GM18909 (cell line): ENCODE measurements around the gene NEK1.
"Not testable (repeated sequence)": the region's sequence is repeated elsewhere in the genome, so short reads cannot be mapped to it uniquely, and the experiment has no call there.

Source experiments
- ATAC-seq: cut with Tn5 transposase; IDR thresholded peaks from one replicate; pipeline ENCODE4 v1.9.1; 2021; ENCODE audit warnings: mild to moderate bottlenecking; ENCODE audit not compliant: unreplicated experiment, poor library complexity

The NEK1 gene

DNA sequence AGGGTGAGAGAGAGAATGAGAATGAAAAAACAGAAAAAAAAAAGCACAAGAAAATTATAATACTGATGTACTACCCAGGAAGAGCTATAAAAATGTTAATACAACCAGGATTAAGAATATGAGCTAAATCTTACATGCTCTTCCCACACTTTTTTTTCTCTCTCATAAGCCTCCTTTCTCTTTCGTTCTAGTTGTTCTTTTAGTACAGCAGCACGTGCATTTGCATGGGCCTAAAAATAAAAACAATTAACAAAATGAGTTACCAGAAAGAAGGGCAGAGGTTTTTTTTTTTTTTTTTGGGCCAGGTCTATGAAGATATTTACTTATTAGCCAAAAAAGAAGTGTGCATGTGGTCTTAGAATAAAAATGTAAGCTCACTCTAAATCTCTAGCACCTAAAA lies 105.5 kb downstream of the NEK1 start:
- no peak for ATAC-seq

DNA sequence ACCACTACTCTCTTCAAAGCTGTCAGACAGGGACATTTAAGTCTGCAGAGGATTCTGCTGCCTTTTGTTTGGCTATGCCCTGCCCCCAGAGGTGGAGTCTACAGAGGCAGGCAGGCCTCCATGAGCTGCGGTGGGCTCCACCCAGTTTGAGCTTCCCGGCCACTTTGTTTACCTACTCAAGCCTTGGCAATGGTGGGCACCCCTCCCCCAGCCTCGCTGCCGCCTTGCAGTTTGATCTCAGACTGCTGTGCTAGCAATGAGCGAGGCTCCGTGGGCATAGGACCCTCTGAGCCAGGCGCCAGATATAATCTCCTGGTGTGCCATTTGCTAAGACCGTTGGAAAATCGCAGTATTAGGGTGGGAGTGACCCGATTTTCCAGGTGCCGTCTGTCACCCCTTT lies 112.5 kb downstream of the NEK1 start:
- ATAC-seq: not testable (repeated sequence)

- ATAC-seq: not testable (repeated sequence)
Measured at GRCh38 chr4:169494234-169494633, 118.1 kb downstream of the NEK1 start.

DNA sequence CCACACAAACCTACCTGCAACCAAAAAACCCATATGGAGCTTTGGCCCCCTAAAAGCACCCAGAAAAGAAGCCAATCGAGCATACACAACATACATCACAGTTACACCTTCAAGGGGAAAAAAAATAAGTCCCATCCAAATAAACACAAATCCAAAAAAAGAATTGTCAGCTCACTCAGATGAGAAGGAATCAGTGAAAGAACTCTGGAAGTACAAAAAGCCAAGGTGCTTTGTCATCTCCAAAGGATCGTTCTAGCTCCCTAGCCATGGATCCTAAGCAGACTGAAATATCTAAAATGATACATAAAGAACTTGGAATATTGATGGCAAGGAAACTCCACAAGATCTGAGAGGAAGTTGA lies 119.2 kb downstream of the NEK1 start:
- ATAC-seq: no peak

DNA sequence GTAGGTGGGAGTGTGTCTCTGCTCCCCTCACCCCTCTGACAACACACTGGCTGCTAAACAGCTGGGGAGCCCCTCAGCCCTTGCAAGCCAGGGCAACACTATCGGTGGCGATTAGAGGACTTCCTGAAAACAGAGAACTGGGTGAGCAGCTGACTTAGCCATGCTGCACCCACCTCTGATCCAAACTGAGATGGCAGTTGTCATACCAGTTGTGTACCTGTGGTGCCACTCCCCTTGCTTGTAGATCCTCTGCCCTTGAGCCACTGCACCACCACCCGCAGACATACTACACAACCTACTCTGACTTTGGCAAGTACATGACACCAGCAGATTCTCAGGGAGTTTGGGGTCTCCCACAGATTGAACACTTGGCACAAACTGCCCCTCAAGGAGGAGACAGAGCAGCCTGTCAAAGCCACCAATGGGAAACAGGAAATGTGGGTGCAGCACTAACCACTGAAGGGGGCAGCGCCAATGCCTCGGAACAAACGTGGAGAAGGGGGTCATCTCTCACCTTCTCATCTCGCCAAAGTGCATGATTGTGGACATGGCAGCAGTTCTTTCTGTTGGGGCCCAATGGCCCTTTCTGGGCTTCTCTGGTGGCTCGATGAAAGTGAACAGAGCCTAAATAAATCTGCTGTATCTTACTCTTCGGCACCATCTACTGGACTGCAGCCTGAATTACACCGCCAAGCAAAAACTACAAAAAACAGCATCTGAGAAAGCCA lies 119.8 kb downstream of the NEK1 start:
- peak; percentile 54 for ATAC-seq

DNA sequence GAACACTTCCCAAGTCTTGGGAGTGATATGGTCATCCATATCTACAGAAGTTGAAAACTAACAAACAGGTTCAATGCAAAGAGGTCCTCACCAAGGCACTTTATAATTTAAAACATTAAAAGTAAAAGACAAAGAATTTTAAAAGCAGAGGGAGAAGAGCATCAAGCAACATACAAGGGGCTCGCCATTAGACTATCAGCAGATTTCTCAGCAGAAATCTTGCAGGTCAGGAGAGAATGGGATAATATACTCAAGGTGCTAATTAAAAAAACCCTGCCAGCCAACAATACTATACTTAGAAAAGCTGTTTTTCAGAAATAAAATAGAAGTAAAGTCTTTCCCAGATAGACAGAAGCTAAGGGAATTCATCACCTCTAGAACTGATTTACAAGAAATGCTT lies 121.2 kb downstream of the NEK1 start:
- no peak for ATAC-seq

- ATAC-seq: no peak
Measured at GRCh38 chr4:169489306-169489705, 123.1 kb downstream of the NEK1 start.

DNA sequence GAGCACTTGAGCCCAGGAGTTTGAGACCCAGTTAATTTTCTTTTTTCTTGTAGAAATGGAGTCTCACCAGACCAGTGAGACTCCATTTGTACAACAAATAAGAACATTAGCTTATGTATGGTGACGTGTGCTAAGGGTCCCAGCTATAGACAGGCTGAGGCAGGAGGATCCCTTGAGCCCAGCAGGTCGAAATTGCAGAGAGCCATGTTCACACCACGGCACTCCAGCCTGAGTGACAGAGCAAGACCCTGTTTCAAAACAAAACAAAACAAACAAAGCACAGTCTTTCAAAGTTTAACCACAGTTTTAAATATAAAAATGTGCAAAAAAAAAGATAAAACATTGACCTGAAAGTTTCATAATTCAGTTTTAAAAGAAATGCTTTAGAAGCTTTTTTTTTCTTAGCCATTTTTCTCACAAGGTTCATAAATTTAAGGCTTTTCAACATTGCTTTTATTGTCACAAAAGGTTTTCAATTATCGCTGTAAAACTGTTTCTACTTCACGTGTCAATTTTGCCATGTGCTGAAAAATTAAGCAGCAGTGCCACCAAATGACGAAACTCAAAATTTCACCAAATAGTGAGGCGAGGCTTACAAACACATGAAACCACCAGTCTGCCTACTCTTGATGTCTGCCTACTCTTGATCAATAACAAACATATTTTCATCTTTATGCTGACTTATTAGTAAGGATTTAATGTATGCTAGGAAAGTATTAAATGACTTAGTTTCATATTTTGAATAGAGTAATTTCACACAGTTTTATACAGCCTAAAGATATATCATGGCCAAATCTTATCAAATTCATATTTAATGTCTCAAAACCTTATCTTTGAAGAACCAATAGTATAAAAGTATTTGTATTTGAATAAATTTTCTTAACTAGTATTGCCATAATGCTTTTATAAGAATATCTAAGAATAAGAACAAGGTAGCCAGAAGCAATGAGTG lies 126.3 kb downstream of the NEK1 start:
- peak; percentile 85 for ATAC-seq

GRCh38 chr4:169485086-169485485 lies 127.3 kb downstream of the NEK1 start:
- ATAC-seq: no peak

DNA sequence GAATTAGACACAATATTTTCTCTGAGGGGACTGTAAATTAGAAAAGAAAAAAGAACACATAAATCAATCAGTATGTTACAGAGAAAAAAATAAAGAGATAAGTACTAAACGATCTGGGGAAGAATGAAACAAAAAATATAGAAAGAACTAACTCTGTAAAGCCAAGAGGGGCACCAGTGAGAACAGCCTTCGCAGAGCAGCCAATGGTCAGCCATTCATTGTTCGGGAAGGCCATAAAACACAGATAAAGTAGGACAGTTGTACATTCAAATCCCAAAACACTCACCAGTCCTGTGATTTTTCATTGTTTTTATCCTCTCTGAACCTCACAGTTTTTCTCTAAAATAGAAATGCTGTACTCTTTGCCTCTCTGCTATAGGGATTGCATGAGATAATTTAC lies 127.9 kb downstream of the NEK1 start:
- ATAC-seq: no peak

DNA sequence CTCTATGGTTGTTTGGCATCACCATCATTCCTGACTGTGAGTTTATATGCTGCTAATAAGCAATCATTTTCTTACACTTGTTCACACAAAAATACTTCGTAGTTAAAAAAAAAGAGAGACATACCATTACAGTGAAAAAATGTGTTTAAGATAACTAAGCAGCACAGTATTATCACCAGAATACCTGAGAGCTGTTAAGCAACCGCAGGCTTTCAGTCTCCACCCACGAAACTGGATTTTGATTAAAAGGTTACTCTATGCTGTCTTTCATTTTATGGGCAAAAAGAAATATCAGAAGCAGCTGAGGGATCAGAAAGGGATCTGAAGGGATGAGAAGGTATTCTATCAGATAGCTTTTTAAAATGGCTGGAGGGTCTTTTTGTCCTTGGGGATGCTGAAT lies 148.3 kb downstream of the NEK1 start:
- no peak for ATAC-seq

- ATAC-seq: no peak
Measured at GRCh38 chr4:169460081-169460480, 152.3 kb downstream of the NEK1 start.

- ATAC-seq: no peak
Measured at GRCh38 chr4:169458575-169458974, 153.8 kb downstream of the NEK1 start.

DNA sequence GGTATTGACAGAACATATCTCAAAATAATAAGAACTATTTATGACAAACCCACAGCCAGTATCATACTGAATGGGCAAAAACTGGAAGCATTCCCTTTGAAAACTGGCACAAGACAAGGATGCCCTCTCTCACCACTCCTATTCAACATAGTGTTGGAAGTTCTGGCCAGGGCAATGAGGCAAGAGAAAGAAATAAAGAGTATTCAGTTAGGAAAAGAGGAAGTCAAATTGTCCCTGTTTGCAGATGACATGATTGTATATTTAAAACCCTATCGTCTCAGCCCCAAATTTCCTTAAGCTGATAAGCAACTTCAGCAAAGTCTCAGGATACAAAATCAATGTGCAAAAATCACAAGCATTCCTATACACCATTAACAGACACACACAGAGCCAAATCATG lies 159.7 kb downstream of the NEK1 start:
- not testable (repeated sequence) for ATAC-seq

GRCh38 chr4:169448935-169449334 lies 163.4 kb downstream of the NEK1 start:
- not testable (repeated sequence) for ATAC-seq

GRCh38 chr4:169446824-169447223 lies 165.6 kb downstream of the NEK1 start:
- ATAC-seq: no peak

DNA sequence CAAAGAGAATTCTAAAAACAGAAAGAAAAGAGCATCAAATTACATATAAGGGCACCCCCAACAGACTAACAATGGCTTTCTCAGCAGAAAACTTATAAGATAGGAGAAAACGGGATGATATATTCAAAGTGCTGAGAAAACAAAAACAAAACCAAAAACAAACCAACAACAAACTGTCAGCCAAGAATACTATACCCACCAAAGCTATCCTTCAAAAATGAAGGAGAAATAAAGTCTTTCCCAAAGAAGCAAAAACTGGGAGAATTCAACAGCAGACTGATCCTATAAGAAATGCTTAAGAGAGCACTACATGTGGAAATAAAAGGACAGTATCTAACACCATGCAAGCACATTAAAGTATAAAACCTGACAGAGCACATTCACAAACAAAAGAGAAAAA lies 168.6 kb downstream of the NEK1 start:
- ATAC-seq: no peak

GRCh38 chr4:169440446-169440845 lies 171.9 kb downstream of the NEK1 start:
- no peak for ATAC-seq

- ATAC-seq: no peak
Measured at GRCh38 chr4:169439244-169439643, 173.1 kb downstream of the NEK1 start.

- peak; percentile 45 for ATAC-seq
Measured at GRCh38 chr4:169438057-169438480, 174.3 kb downstream of the NEK1 start.

- ATAC-seq: peak; percentile 91
Measured at GRCh38 chr4:169437299-169438047, 174.9 kb downstream of the NEK1 start.
